KMS-11 (cell line): Measurements from ENCODE around the gene TMX3.

Experiments used
- H2AFZ ChIP-seq: fragments of 200-600 bp; sonication (generic); 2 replicates; pipeline ENCODE4 v1.6.1; 2016; ENCODE audit warnings: antibody characterized with exemption, mixed run types, low read depth
- H3K27ac ChIP-seq: fragments of 200-600 bp; sonication (generic); 2 replicates; pipeline ENCODE4 v1.6.1; 2016; ENCODE audit warnings: mild to moderate bottlenecking, mixed run types
- H3K27me3 ChIP-seq: fragments of 200-600 bp; sonication (generic); 2 replicates; pipeline ENCODE4 v1.6.1; 2017; ENCODE audit warnings: mild to moderate bottlenecking, low read depth, mixed run types, moderate library complexity; ENCODE audit not compliant: insufficient read depth
- H3K36me3 ChIP-seq: fragments of 200-600 bp; sonication (generic); 2 replicates; pipeline ENCODE4 v1.6.1; 2017; ENCODE audit warnings: mild to moderate bottlenecking, mixed run types; ENCODE audit not compliant: insufficient read depth
- H3K4me1 ChIP-seq: fragments of 200-600 bp; sonication (generic); 2 replicates; pipeline ENCODE4 v1.6.1; 2016; ENCODE audit warnings: mild to moderate bottlenecking, low read depth, mixed run types; ENCODE audit not compliant: poor library complexity, severe bottlenecking
- H3K4me2 ChIP-seq: fragments of 200-600 bp; sonication (generic); 2 replicates; pipeline ENCODE4 v1.7.0; 2016; ENCODE audit warnings: mild to moderate bottlenecking, mixed run types
- H3K4me3 ChIP-seq: fragments of 200-600 bp; sonication (generic); IDR thresholded peaks from 2 replicates; pipeline ENCODE4 v1.6.1; 2017; ENCODE audit warnings: low read depth, low read length, mixed read lengths; ENCODE audit not compliant: insufficient read depth
- H3K79me2 ChIP-seq: fragments of 200-600 bp; sonication (generic); 2 replicates; pipeline ENCODE4 v1.6.1; 2016; ENCODE audit warnings: low read depth, mixed run types; ENCODE audit not compliant: insufficient read depth
- H3K9ac ChIP-seq: fragments of 200-600 bp; sonication (generic); 2 replicates; pipeline ENCODE4 v1.6.1; 2016; ENCODE audit warnings: mild to moderate bottlenecking, mixed run types
- H4K20me1 ChIP-seq: fragments of 200-600 bp; sonication (generic); 2 replicates; pipeline ENCODE4 v1.6.1; 2016; ENCODE audit warnings: mild to moderate bottlenecking, mixed run types; ENCODE audit not compliant: insufficient read depth
- TF ChIP-seq, protein P1 (sequence below): fragments of 200-600 bp; sonication (generic); conservative IDR thresholded peaks from 2 replicates; pipeline ENCODE4 v1.6.1; 2017; ENCODE audit warnings: low read depth, mild to moderate bottlenecking, antibody characterized with exemption, low read length, moderate library complexity, mixed read lengths

The TMX3 gene

DNA sequence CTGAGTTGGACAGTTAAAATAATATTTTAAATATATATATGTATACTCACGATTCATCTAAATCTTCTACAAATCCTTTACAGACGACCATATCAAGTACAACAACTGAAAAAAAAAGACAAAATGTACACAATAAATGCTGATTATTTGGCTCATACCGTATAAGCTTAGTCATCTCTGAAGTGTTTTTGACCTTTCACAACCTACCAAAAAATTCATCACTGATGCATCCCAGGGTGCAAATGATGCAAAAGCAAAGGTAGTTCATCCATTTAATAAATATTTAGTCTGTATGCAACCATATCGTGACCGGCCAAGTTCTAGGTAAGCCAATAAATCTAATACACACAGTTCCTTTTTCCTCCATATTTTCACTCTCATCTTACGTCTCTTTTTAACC, 1.1 kb downstream of the TMX3 start:
- peak overlapping the region; percentile 44; the same call in 1 of the 2 replicates for H2AFZ ChIP-seq
- peaks cover 25% of the 10 kb centered on the region for H3K36me3 ChIP-seq
- H3K4me1 ChIP-seq, result peaks cover 21% of the 10 kb centered on the region
- TF ChIP-seq, protein P1, sequence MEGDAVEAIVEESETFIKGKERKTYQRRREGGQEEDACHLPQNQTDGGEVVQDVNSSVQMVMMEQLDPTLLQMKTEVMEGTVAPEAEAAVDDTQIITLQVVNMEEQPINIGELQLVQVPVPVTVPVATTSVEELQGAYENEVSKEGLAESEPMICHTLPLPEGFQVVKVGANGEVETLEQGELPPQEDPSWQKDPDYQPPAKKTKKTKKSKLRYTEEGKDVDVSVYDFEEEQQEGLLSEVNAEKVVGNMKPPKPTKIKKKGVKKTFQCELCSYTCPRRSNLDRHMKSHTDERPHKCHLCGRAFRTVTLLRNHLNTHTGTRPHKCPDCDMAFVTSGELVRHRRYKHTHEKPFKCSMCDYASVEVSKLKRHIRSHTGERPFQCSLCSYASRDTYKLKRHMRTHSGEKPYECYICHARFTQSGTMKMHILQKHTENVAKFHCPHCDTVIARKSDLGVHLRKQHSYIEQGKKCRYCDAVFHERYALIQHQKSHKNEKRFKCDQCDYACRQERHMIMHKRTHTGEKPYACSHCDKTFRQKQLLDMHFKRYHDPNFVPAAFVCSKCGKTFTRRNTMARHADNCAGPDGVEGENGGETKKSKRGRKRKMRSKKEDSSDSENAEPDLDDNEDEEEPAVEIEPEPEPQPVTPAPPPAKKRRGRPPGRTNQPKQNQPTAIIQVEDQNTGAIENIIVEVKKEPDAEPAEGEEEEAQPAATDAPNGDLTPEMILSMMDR, result no peak
- H4K20me1 ChIP-seq, result 0 out of 2 replicates have a peak, but pooled peaks cover 2% of the 10 kb centered on the region
- H3K27me3 ChIP-seq, result no peaks in the 10 kb centered on the region
- peak overlapping the region; percentile 70; the same call in 1 of the 2 replicates for H3K27ac ChIP-seq
- H3K4me2 ChIP-seq, result peak overlapping the region; percentile 90
- H3K9ac ChIP-seq, result peak overlapping the region; percentile 89
- H3K4me3 ChIP-seq, result peak overlapping the region; percentile 37
- H3K79me2 ChIP-seq, result peaks cover 61% of the 10 kb centered on the region

DNA sequence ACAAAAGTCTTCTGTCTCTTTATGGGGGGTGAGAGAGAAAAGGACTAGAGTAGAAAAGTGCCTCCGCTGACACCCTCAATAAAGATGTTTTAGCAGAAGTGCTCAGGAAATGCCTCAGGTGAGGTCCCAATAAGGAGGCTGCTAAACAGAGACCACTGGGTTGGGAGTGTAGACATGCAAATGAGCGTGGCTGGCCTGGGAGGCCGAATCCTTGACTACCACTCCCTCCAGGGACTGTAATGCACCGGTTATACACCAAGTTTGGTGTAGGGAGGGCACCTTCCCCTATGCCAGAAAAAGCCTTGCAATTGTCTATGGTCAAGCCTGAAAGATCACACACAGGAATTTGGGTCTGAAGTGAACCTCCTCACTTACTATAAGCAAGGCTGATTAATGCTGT, 1.8 kb downstream of the TMX3 start:
- Histone ChIP-seq H3K36me3 (peaks cover 31% of the 10 kb centered on the region), H3K27me3 (no peaks in the 10 kb centered on the region), H3K4me2 (peak overlapping the region; percentile 90), H3K27ac (no peak overlapping the region), H3K9ac (peak overlapping the region; percentile 89; the same call in 1 of the 2 replicates), H3K4me3 (no peak overlapping the region), H3K79me2 (peaks cover 67% of the 10 kb centered on the region), H2AFZ (no peak overlapping the region), H3K4me1 (peaks cover 21% of the 10 kb centered on the region), H4K20me1 (0 out of 2 replicates have a peak, but pooled peaks cover 6% of the 10 kb centered on the region)
- TF ChIP-seq, protein P1, result no peak

DNA sequence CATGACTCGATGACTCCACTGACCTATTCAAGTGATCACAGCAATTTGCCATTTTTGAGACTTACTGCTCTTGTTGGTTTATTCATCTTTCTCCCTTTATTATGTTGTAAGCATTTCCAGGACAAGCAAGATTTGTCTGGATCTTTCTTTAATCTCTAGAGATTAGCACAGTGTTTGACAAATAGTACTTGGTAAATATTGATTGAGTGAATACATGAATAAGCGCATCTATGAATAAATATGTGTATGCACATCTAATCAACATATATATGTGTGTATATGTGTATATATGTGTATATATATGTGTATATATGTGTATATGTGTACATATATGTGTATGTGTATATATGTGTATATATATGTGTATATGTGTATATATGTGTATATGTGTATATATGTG, 7.3 kb downstream of the TMX3 start:
- Histone ChIP-seq H3K79me2 (peaks cover 53% of the 10 kb centered on the region), H3K27ac (no peak overlapping the region), H3K36me3 (peaks cover 37% of the 10 kb centered on the region), H4K20me1 (0 out of 2 replicates have a peak, but pooled peaks cover 6% of the 10 kb centered on the region), H3K4me1 (peaks cover under 1% of the 10 kb centered on the region), H3K9ac (no peak overlapping the region), H3K4me2 (no peak overlapping the region), H3K4me3 (no peak overlapping the region), H3K27me3 (no peaks in the 10 kb centered on the region), H2AFZ (no peak overlapping the region)
- TF ChIP-seq, protein P1, result no peak

DNA sequence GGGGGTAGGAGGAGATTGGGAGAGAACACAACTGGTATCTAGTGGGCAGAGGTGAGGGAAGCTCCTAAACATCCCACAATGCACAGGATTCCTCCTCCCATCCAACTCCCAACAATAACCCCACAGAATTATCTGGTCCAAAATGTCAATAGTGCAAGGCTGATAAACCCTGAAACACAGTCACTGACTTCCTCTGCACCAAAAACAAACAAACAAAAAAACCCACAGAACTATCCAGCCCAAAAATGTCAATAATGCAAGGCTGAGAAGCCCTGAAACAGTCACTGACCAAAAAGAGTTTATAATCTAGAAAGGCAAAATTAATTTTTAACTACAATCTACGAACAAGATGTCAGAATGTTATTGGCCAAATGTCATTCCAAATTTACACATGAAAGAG, 9.8 kb downstream of the TMX3 start:
- Histone ChIP-seq H2AFZ (no peak overlapping the region), H4K20me1 (0 out of 2 replicates have a peak, but pooled peaks cover 6% of the 10 kb centered on the region), H3K4me2 (no peak overlapping the region), H3K27ac (no peak overlapping the region), H3K9ac (no peak overlapping the region), H3K79me2 (peaks cover 34% of the 10 kb centered on the region), H3K4me3 (no peak overlapping the region), H3K36me3 (peaks cover 22% of the 10 kb centered on the region; the same call in 1 of the 2 replicates), H3K27me3 (no peaks in the 10 kb centered on the region), H3K4me1 (no peaks in the 10 kb centered on the region)
- TF ChIP-seq, protein P1, result no peak
